Neural cell (in vitro differentiated cells): Measurements from ENCODE around the gene YIPF1. TPM values are rescaled to one million over a fixed set of nuclear protein-coding genes. Genes with fewer than 3 reads are reported as not detected.
A peak's percentile ranks its signal among the peaks of the same experiment; 100 is the strongest.

Source experiments
- H2AFZ ChIP-seq: fragments of 200-600, 300-800 bp; sonication (generic), shearing (Covaris generic); 2 replicates; pipeline ENCODE4 v1.6.0; 2014; ENCODE audit warnings: low read depth, mild to moderate bottlenecking, antibody characterized with exemption, low read length, moderate library complexity
- H3F3A ChIP-seq: fragments of 200-600 bp; shearing (Covaris generic); 2 replicates; pipeline ENCODE4 v1.6.1; 2016; ENCODE audit warnings: mild to moderate bottlenecking, moderate library complexity, mixed read lengths, antibody characterized with exemption, low read length; ENCODE audit not compliant: insufficient read depth, poor library complexity, severe bottlenecking
- H3K27ac ChIP-seq: fragments of 200-600, 300-800 bp; sonication (generic), shearing (Covaris generic); 2 replicates; pipeline ENCODE4 v1.5.1; 2014; ENCODE audit warnings: mild to moderate bottlenecking, low read length, moderate library complexity
- H3K27me3 ChIP-seq: fragments of 300-800, 200-600 bp; sonication (generic), shearing (Covaris generic); 2 replicates; pipeline ENCODE4 v1.6.0; 2014; ENCODE audit warnings: mild to moderate bottlenecking, low read depth, low read length, moderate library complexity; ENCODE audit not compliant: insufficient read depth
- H3K36me3 ChIP-seq: fragments of 300-800, 200-600 bp; sonication (generic), shearing (Covaris generic); 2 replicates; pipeline ENCODE4 v1.5.1; 2014; ENCODE audit warnings: mild to moderate bottlenecking, antibody characterized with exemption, low read length, moderate library complexity; ENCODE audit not compliant: insufficient read depth
- H3K4me2 ChIP-seq: fragments of 300-800, 200-600 bp; sonication (generic), shearing (Covaris generic); 2 replicates; pipeline ENCODE4 v1.6.0; 2014; ENCODE audit warnings: mild to moderate bottlenecking, low read length
- H3K4me3 ChIP-seq: fragments of 300-800, 200-600 bp; sonication (generic), shearing (Covaris generic); 2 replicates; pipeline ENCODE4 v1.5.1; 2014; ENCODE audit warnings: mild to moderate bottlenecking, low read length, moderate library complexity
- H3K79me2 ChIP-seq: fragments of 200-600 bp; shearing (Covaris generic); replicated peaks from 2 replicates; pipeline ENCODE4 v1.6.0; 2014; ENCODE audit warnings: mild to moderate bottlenecking, low read length, moderate library complexity; ENCODE audit not compliant: insufficient read depth
- H3K9ac ChIP-seq: fragments of 300-800, 200-600 bp; sonication (generic), shearing (Covaris generic); 2 replicates; pipeline ENCODE4 v1.6.1; 2016; ENCODE audit warnings: mild to moderate bottlenecking, low read length, mixed read lengths
- H3K9me2 ChIP-seq: fragments of 200-600 bp; shearing (Covaris generic); 2 replicates; pipeline ENCODE4 v1.6.1; 2016; ENCODE audit warnings: mild to moderate bottlenecking, low read length, mixed read lengths; ENCODE audit not compliant: insufficient read depth
- H3K9me3 ChIP-seq: fragments of 200-600, 300-800 bp; sonication (generic), shearing (Covaris generic); 2 replicates; pipeline ENCODE4 v1.6.1; 2016; ENCODE audit warnings: mild to moderate bottlenecking, mixed run types, low read length, moderate library complexity, mixed read lengths
- H4K20me1 ChIP-seq: fragments of 200-600 bp; shearing (Covaris generic); 2 replicates; pipeline ENCODE4 v1.6.1; 2016; ENCODE audit warnings: mild to moderate bottlenecking, mixed run types; ENCODE audit not compliant: insufficient read depth
- EP300 ChIP-seq: fragments of 450-650 bp; conservative IDR thresholded peaks from 2 replicates; pipeline ENCODE4 v1.6.1; 2014; ENCODE audit warnings: antibody characterized with exemption, mild to moderate bottlenecking, moderate library complexity; ENCODE audit not compliant: poor library complexity, severe bottlenecking
- EZH2 ChIP-seq: fragments of 200-600, 300-800 bp; shearing (Covaris generic), sonication (generic); IDR thresholded peaks from 2 replicates; pipeline ENCODE4 v1.6.1; 2014; ENCODE audit warnings: antibody characterized with exemption, low read length, borderline replicate concordance, mild to moderate bottlenecking; ENCODE audit not compliant: insufficient read depth, poor library complexity, severe bottlenecking
- MXI1 ChIP-seq: fragments of 450-650 bp; conservative IDR thresholded peaks from 2 replicates; pipeline ENCODE4 v1.6.1; 2014; ENCODE audit warnings: antibody characterized with exemption, mild to moderate bottlenecking; ENCODE audit not compliant: poor library complexity, severe bottlenecking
- POLR2AphosphoS5 ChIP-seq: IDR thresholded peaks from 2 replicates; pipeline ENCODE4 v1.6.1; 2012
- RAD21 ChIP-seq: fragments of 450-650 bp; conservative IDR thresholded peaks from 2 replicates; pipeline ENCODE4 v1.6.1; 2014; ENCODE audit warnings: antibody characterized with exemption, mild to moderate bottlenecking, moderate library complexity
- SMC3 ChIP-seq: fragments of 450-650 bp; conservative IDR thresholded peaks from 2 replicates; pipeline ENCODE4 v1.6.1; 2014; ENCODE audit warnings: antibody characterized with exemption, mild to moderate bottlenecking, moderate library complexity; ENCODE audit not compliant: poor library complexity
- TAF1 ChIP-seq: IDR thresholded peaks from 2 replicates; pipeline ENCODE4 v1.6.1; 2012; ENCODE audit warnings: low read depth
- polyA plus RNA-seq: library from polyadenylated mRNA; depleted of rRNA; stranded (reverse); fragments of >200 nt; gene quantifications from 2 replicates; pipeline ENCODE4 v1.2.3, GENCODE V29; 2014
- TF ChIP-seq, protein P1 (sequence below): fragments of 450-650 bp; IDR thresholded peaks from 2 replicates; pipeline ENCODE4 v1.5.1; 2014; ENCODE audit warnings: antibody characterized with exemption, mild to moderate bottlenecking, moderate library complexity; ENCODE audit not compliant: poor library complexity, severe bottlenecking
- TF ChIP-seq, protein P2 (sequence below): IDR thresholded peaks from 2 replicates; pipeline ENCODE4 v1.6.1; 2012; ENCODE audit warnings: borderline replicate concordance

Gene YIPF1
- polyA plus RNA-seq, 1 donor from 2014 or later, result 45.0 TPM

DNA sequence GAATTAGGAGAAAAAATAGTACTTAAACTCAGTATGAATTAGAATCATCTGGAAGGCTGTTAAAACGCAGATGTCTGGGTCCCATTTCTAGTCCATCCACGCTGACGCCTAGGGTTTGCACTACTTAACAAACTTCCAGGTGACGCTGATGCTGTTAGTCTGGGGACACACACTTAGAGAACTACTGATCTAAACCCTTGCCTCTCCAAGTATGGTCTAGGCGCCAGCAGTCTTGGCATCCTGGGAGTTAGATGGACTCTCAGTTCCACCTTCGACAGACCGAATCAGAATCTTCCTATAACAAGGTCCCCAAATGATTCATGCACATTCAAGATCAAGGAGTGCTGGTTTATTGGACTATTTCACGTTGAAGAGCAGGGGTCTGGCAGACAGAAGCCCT is 15.9 kb upstream of the YIPF1 start:
- Histone ChIP-seq H3K36me3 (no peaks in the 10 kb centered on the region), H4K20me1 (no peaks in the 10 kb centered on the region), H3K9me3 (no peaks in the 10 kb centered on the region), H3K79me2 (no peaks in the 10 kb centered on the region), H3K9me2 (no peaks in the 10 kb centered on the region), H2AFZ (no peak overlapping the region), H3K4me3 (no peak overlapping the region), H3K4me2 (no peak overlapping the region), H3F3A (no peaks in the 10 kb centered on the region), H3K27ac (no peak overlapping the region), H3K9ac (no peak overlapping the region), H3K27me3 (no peaks in the 10 kb centered on the region)
- TF ChIP-seq RAD21 (no peak), EP300 (no peak), SMC3 (no peak), EZH2 (no peak), TAF1 (no peak), MXI1 (no peak), POLR2AphosphoS5 (no peak)
- TF ChIP-seq, protein P1, sequence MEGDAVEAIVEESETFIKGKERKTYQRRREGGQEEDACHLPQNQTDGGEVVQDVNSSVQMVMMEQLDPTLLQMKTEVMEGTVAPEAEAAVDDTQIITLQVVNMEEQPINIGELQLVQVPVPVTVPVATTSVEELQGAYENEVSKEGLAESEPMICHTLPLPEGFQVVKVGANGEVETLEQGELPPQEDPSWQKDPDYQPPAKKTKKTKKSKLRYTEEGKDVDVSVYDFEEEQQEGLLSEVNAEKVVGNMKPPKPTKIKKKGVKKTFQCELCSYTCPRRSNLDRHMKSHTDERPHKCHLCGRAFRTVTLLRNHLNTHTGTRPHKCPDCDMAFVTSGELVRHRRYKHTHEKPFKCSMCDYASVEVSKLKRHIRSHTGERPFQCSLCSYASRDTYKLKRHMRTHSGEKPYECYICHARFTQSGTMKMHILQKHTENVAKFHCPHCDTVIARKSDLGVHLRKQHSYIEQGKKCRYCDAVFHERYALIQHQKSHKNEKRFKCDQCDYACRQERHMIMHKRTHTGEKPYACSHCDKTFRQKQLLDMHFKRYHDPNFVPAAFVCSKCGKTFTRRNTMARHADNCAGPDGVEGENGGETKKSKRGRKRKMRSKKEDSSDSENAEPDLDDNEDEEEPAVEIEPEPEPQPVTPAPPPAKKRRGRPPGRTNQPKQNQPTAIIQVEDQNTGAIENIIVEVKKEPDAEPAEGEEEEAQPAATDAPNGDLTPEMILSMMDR, result no peak
- TF ChIP-seq, protein P2, sequence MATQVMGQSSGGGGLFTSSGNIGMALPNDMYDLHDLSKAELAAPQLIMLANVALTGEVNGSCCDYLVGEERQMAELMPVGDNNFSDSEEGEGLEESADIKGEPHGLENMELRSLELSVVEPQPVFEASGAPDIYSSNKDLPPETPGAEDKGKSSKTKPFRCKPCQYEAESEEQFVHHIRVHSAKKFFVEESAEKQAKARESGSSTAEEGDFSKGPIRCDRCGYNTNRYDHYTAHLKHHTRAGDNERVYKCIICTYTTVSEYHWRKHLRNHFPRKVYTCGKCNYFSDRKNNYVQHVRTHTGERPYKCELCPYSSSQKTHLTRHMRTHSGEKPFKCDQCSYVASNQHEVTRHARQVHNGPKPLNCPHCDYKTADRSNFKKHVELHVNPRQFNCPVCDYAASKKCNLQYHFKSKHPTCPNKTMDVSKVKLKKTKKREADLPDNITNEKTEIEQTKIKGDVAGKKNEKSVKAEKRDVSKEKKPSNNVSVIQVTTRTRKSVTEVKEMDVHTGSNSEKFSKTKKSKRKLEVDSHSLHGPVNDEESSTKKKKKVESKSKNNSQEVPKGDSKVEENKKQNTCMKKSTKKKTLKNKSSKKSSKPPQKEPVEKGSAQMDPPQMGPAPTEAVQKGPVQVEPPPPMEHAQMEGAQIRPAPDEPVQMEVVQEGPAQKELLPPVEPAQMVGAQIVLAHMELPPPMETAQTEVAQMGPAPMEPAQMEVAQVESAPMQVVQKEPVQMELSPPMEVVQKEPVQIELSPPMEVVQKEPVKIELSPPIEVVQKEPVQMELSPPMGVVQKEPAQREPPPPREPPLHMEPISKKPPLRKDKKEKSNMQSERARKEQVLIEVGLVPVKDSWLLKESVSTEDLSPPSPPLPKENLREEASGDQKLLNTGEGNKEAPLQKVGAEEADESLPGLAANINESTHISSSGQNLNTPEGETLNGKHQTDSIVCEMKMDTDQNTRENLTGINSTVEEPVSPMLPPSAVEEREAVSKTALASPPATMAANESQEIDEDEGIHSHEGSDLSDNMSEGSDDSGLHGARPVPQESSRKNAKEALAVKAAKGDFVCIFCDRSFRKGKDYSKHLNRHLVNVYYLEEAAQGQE, result no peak

DNA sequence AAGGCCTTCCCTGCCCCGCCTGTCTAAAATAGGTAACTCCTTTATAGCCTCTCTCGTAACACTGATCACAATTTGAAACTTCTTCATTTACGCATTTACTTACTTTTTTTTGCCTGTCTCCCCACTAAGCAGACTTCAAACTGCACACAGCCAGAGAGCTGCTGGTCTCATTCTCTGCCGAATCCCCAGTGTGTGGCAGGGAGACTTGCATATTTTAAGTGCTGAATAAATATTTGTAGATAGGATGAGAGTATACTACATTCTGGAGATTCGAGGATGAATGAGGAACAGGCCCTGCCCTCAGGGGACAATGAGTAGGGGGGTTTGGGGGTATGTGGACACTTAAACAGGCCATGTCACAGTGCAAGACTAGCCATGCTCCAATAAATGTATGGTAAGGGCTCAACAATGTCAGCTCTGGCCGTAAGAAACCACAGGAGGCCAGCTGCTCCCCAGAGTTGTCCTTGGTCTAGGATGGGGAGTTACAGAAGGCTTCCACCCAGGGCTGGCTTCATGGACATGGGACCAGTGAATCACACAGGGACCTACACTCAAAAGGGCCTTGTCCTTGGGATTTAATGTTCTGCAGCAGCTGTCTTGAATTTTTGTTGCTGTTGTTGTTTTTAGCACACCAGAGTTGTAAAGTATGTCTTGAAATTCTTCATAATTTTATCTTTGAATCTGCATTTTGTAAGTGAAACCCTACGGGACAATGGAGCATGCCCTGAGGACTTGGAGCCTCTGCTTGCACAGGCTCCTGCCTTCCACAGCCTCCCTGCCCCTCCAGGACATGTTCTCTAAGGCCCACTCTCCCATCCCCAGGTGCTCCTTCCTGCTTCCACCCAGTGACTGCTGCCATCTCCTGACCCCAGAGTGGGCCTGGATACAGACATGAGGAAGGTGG is 12.9 kb upstream of the YIPF1 start:
- H3K79me2 ChIP-seq, result no peaks in the 10 kb centered on the region
- H3K9me2 ChIP-seq, result no peaks in the 10 kb centered on the region
- H3K27me3 ChIP-seq, result no peaks in the 10 kb centered on the region
- H3F3A ChIP-seq, result no peaks in the 10 kb centered on the region
- H3K4me2 ChIP-seq, result no peak overlapping the region
- no peaks in the 10 kb centered on the region for H4K20me1 ChIP-seq
- TF ChIP-seq, protein P2, result no peak
- TF ChIP-seq POLR2AphosphoS5, result no peak
- TF ChIP-seq SMC3, result no peak
- no peak for TF ChIP-seq EP300
- TF ChIP-seq, protein P1, result no peak
- no peak for TF ChIP-seq RAD21
- no peak for TF ChIP-seq TAF1
- TF ChIP-seq MXI1, result no peak
- no peak for TF ChIP-seq EZH2
- H3K36me3 ChIP-seq, result no peaks in the 10 kb centered on the region
- no peak overlapping the region for H3K9ac ChIP-seq
- H2AFZ ChIP-seq, result no peak overlapping the region
- no peak overlapping the region for H3K4me3 ChIP-seq
- H3K9me3 ChIP-seq, result no peaks in the 10 kb centered on the region
- peak overlapping the region; percentile 26 for H3K27ac ChIP-seq
